H9 (cell line): ENCODE data around the gene NRGN. TPM values are rescaled to one million over a fixed set of nuclear protein-coding genes. Genes with fewer than 3 reads are reported as not detected.

Source experiments
- DNase-seq: peaks from one replicate; pipeline ENCODE4 v3.0.0-alpha.2; 2017
- H2AFZ ChIP-seq: one replicate; pipeline ENCODE4 v1.6.1; 2013; ENCODE audit warnings: mild to moderate bottlenecking, low read length, control low read depth, moderate library complexity
- H2AK5ac ChIP-seq: 2 replicates; pipeline ENCODE4 v1.6.1; 2013; ENCODE audit warnings: low read length, control low read depth, mixed read lengths; ENCODE audit not compliant: insufficient read length
- H2BK120ac ChIP-seq: one replicate; pipeline ENCODE4 v1.6.1; 2013; ENCODE audit warnings: low read depth, mild to moderate bottlenecking, low read length, control low read depth, inconsistent platforms; ENCODE audit not compliant: poor library complexity, severe bottlenecking
- H2BK12ac ChIP-seq: 2 replicates; pipeline ENCODE4 v1.6.1; 2013; ENCODE audit warnings: low read length, control low read depth, mixed read lengths, low read depth; ENCODE audit not compliant: insufficient read length
- H2BK15ac ChIP-seq: 2 replicates; pipeline ENCODE4 v1.6.1; 2013; ENCODE audit warnings: low read depth, low read length, control low read depth
- H2BK20ac ChIP-seq: one replicate; pipeline ENCODE4 v1.6.1; 2013; ENCODE audit warnings: low read depth, mild to moderate bottlenecking, low read length, control low read depth, inconsistent platforms; ENCODE audit not compliant: poor library complexity, severe bottlenecking
- H2BK5ac ChIP-seq: 2 replicates; pipeline ENCODE4 v1.6.1; 2013; ENCODE audit warnings: low read length, control low read depth, mixed read lengths; ENCODE audit not compliant: insufficient read length
- H3K14ac ChIP-seq: 2 replicates; pipeline ENCODE4 v1.6.1; 2013; ENCODE audit warnings: low read length, control low read depth; ENCODE audit not compliant: insufficient read depth
- H3K18ac ChIP-seq: 2 replicates; pipeline ENCODE4 v1.6.1; 2013; ENCODE audit warnings: low read depth, mild to moderate bottlenecking, mixed read lengths, low read length, control low read depth; ENCODE audit not compliant: insufficient read length
- H3K23ac ChIP-seq: 2 replicates; pipeline ENCODE4 v1.6.1; 2013; ENCODE audit warnings: low read length, control low read depth, mixed read lengths, low read depth; ENCODE audit not compliant: insufficient read length
- H3K23me2 ChIP-seq: 2 replicates; pipeline ENCODE4 v1.6.1; 2013; ENCODE audit warnings: low read depth, mild to moderate bottlenecking, mixed read lengths, low read length, control low read depth; ENCODE audit not compliant: insufficient read length, poor library complexity, severe bottlenecking
- H3K27ac ChIP-seq: 2 replicates; pipeline ENCODE4 v1.5.1; 2013; ENCODE audit warnings: low read length, control low read depth, mixed read lengths, low read depth; ENCODE audit not compliant: insufficient read length
- H3K27me3 ChIP-seq: 2 replicates; pipeline ENCODE4 v1.6.1; 2013; ENCODE audit warnings: low read length, control low read depth, inconsistent platforms; ENCODE audit not compliant: insufficient read depth
- H3K4ac ChIP-seq: 2 replicates; pipeline ENCODE4 v1.6.1; 2013; ENCODE audit warnings: low read depth, mild to moderate bottlenecking, control low read depth, inconsistent platforms, low read length, moderate library complexity
- H3K4me1 ChIP-seq: 2 replicates; pipeline ENCODE4 v1.6.1; 2013; ENCODE audit warnings: low read length, control low read depth, inconsistent platforms; ENCODE audit not compliant: insufficient read depth
- H3K4me2 ChIP-seq: 2 replicates; pipeline ENCODE4 v1.6.1; 2013; ENCODE audit warnings: low read length, control low read depth, mixed read lengths; ENCODE audit not compliant: insufficient read length, insufficient read depth
- H3K56ac ChIP-seq: 2 replicates; pipeline ENCODE4 v1.6.1; 2013; ENCODE audit warnings: low read depth, mild to moderate bottlenecking, mixed read lengths, low read length, control low read depth; ENCODE audit not compliant: insufficient read length
- H3K79me1 ChIP-seq: 2 replicates; pipeline ENCODE4 v1.6.1; 2013; ENCODE audit warnings: low read depth, mild to moderate bottlenecking, moderate library complexity, low read length, control low read depth, inconsistent platforms; ENCODE audit not compliant: insufficient read depth, poor library complexity, severe bottlenecking
- H3K79me2 ChIP-seq: 2 replicates; pipeline ENCODE4 v1.6.1; 2013; ENCODE audit warnings: low read length, control low read depth, inconsistent platforms; ENCODE audit not compliant: insufficient read depth
- H3K9ac ChIP-seq: 2 replicates; pipeline ENCODE4 v1.6.1; 2013; ENCODE audit warnings: low read length, control low read depth, mixed read lengths; ENCODE audit not compliant: insufficient read length; ENCODE audit errors: extremely low read depth
- H3K9me3 ChIP-seq: one replicate; pipeline ENCODE4 v1.6.1; 2013; ENCODE audit warnings: low read depth, low read length, inconsistent platforms; ENCODE audit not compliant: control insufficient read depth
- H3T11ph ChIP-seq: one replicate; pipeline ENCODE4 v1.6.1; 2013; ENCODE audit warnings: mild to moderate bottlenecking, low read length, control low read depth, inconsistent platforms
- H4K20me1 ChIP-seq: one replicate; pipeline ENCODE4 v1.6.1; 2013; ENCODE audit not compliant: control insufficient read depth, insufficient read length, insufficient read depth
- H4K5ac ChIP-seq: 2 replicates; pipeline ENCODE4 v1.6.1; 2013; ENCODE audit warnings: low read depth, mild to moderate bottlenecking, mixed read lengths, low read length, control low read depth; ENCODE audit not compliant: insufficient read length
- H4K8ac ChIP-seq: replicated peaks from 2 replicates; pipeline ENCODE4 v1.6.1; 2013; ENCODE audit warnings: low read length, control low read depth, mixed read lengths, low read depth; ENCODE audit not compliant: insufficient read length
- H4K91ac ChIP-seq: 2 replicates; pipeline ENCODE4 v1.6.1; 2013; ENCODE audit warnings: low read depth, mild to moderate bottlenecking, moderate library complexity, mixed read lengths, low read length, control low read depth; ENCODE audit not compliant: insufficient read length
- H3K27ac Mint-ChIP-seq, 3 experiments: 2 replicates in 2 of 3; 3 replicates in 1 of 3; pipeline ENCODE4 v1.8.0; 2020 to 2021; ENCODE audit warnings: mixed read lengths in 3 of 3, mild to moderate bottlenecking in 1 of 3, moderate library complexity in 1 of 3
- H3K27me3 Mint-ChIP-seq: 2 replicates; pipeline ENCODE4 v1.8.0; 2021; ENCODE audit warnings: low read depth, mild to moderate bottlenecking, moderate library complexity, mixed read lengths
- H3K36me3 Mint-ChIP-seq, 3 experiments: 2 replicates in 2 of 3; 3 replicates in 1 of 3; pipeline ENCODE4 v1.8.0; 2020 to 2021; ENCODE audit warnings: low read depth in 3 of 3, mixed read lengths in 3 of 3; ENCODE audit not compliant: insufficient read depth in 1 of 3
- H3K4me1 Mint-ChIP-seq, 2 experiments: 2 replicates each; pipeline ENCODE4 v1.8.0; 2020; ENCODE audit warnings: mixed read lengths in 2 of 2
- H3K4me3 Mint-ChIP-seq, 2 experiments: 2 replicates in 1 of 2; 3 replicates in 1 of 2; pipeline ENCODE4 v1.8.0; 2020 to 2021; ENCODE audit warnings: mild to moderate bottlenecking in 2 of 2, mixed read lengths in 2 of 2, moderate library complexity in 1 of 2
- H3K9me3 Mint-ChIP-seq, 2 experiments: 2 replicates in 1 of 2; 3 replicates in 1 of 2; pipeline ENCODE4 v1.8.0; 2020; ENCODE audit warnings: mild to moderate bottlenecking in 2 of 2, mixed read lengths in 2 of 2, moderate library complexity in 1 of 2
- CTCF ChIP-seq: fragments of 200-600 bp; sonication (generic); conservative IDR thresholded peaks from 3 replicates; pipeline ENCODE4 v1.8.0; 2021; ENCODE audit warnings: antibody characterized with exemption, mild to moderate bottlenecking
- WGBS: extraction: QIAGEN DNeasy Blood & Tissue Kit; methylation state at CpG from one replicate; pipeline ENCODE4 v1.1.7; 2013; ENCODE audit warnings: missing lambda C conversion rate, low lambda C conversion rate, mixed read lengths; ENCODE audit not compliant: insufficient read length; ENCODE audit errors: extremely low coverage; 5-methylcytosine and 5-hydroxymethylcytosine counted together
- total RNA-seq: library from RNA; stranded (reverse); gene quantifications from 2 replicates; pipeline ENCODE4 v1.2.1, GENCODE V29; 2021

NRGN gene
- total RNA-seq, 1 experiment from 2014 or later = 6.4 TPM

- H2BK15ac ChIP-seq = no peak overlapping the region
- H3K4me1 ChIP-seq = no peaks in the 10 kb centered on the region
- no peaks in the 10 kb centered on the region for H3K9me3 ChIP-seq
- no peak overlapping the region for H4K91ac ChIP-seq
- H3K4me1 Mint-ChIP-seq = peaks cover 10% of the 10 kb centered on the region in 2 experiments
- H3K9me3 Mint-ChIP-seq = no peaks in the 10 kb centered on the region
- H3K14ac ChIP-seq = no peak overlapping the region
- H3K27me3 ChIP-seq = peaks cover 5% of the 10 kb centered on the region; the same call in 1 of the 2 replicates
- H3K18ac ChIP-seq = no peak overlapping the region
- H3K23ac ChIP-seq = no peak overlapping the region
- no peak overlapping the region for H3T11ph ChIP-seq
- no peak overlapping the region for H3K9ac ChIP-seq
- no peaks in the 10 kb centered on the region for H3K36me3 Mint-ChIP-seq
- H4K20me1 ChIP-seq = no peaks in the 10 kb centered on the region
- H3K4me3 Mint-ChIP-seq = no peak overlapping the region
- no peak overlapping the region for H2AK5ac ChIP-seq
- no peak overlapping the region for H3K4me2 ChIP-seq
- H3K23me2 ChIP-seq = no peaks in the 10 kb centered on the region
- no peak for DNase-seq
- no peak overlapping the region for H2BK12ac ChIP-seq
- no peak overlapping the region for H4K5ac ChIP-seq
- TF ChIP-seq CTCF = no peak
- no peak overlapping the region for H2BK5ac ChIP-seq
- no peaks in the 10 kb centered on the region for H3K79me2 ChIP-seq
- H2BK20ac ChIP-seq = no peak overlapping the region
- WGBS = no CpG with 5 or more reads among the region's 4 CpGs
- no peak overlapping the region for H3K4ac ChIP-seq
- no peak overlapping the region for H2BK120ac ChIP-seq
- H4K8ac ChIP-seq = no peak overlapping the region
- H3K79me1 ChIP-seq = no peaks in the 10 kb centered on the region
- no peak overlapping the region for H3K56ac ChIP-seq
- no peak overlapping the region for H3K27ac Mint-ChIP-seq
- H3K27me3 Mint-ChIP-seq = peaks cover 39% of the 10 kb centered on the region
- no peak overlapping the region for H2AFZ ChIP-seq
- no peak overlapping the region for H3K27ac ChIP-seq
Observed at GRCh38 chr11:124732230-124732629, 7.5 kb upstream of the NRGN start.
